Right renal cortex interstitium (tissue), 3 donors: ENCODE data around the gene SLC8A2. TPM values are rescaled to one million over a fixed set of nuclear protein-coding genes. Genes with fewer than 3 reads are reported as not detected.

Experiments used
- DNase-seq, 3 donors: peaks; one replicate each; pipeline ENCODE4 v3.0.0-alpha.2; 2013; ENCODE audit warnings: low read depth in 3 of 3, low spot score in 2 of 3
- polyA plus RNA-seq, 3 donors: library from polyadenylated mRNA; unstranded; fragments of 120-200 nt; gene quantifications; one replicate each; pipeline ENCODE4 v1.2.1, GENCODE V29; 2013; ENCODE audit not compliant: insufficient read length in 3 of 3

SLC8A2 gene
- polyA plus RNA-seq, 3 donors = 0.07 to 0.28 (median 0.08) TPM

DNA sequence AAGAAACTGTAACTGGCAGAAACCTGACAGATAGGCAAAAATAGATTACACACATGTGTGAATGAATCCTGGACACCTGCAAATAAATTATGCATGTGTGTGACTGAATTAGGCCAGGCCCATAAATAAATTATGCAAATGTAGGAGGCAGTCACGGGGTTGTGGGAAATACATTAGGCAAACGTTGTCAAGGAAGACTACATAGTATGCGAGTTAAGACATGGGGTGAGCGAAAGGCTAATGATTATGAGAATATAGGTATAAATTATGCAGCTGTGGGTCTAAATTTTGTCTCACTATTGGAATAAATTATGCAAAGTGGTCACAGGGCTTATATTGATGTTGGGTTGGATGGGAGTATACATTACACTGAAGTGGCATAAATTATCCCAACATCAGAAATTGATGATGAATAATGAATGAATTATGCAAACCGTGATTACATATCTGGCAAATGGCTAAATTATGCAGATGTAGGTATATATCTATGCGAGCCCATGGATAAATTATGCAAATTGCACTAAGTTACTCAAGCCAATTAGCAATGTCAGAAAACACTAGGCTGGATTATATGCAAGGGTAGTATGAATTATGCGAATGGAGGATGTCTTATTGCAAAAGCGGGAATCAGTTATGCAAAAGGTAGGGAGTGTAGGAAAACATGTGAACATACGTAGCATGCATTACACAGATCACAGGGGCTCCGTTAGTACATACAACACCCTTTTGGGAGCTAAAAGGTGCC lies 6.8 kb downstream of the SLC8A2 start:
- DNase-seq = no peak

DNA sequence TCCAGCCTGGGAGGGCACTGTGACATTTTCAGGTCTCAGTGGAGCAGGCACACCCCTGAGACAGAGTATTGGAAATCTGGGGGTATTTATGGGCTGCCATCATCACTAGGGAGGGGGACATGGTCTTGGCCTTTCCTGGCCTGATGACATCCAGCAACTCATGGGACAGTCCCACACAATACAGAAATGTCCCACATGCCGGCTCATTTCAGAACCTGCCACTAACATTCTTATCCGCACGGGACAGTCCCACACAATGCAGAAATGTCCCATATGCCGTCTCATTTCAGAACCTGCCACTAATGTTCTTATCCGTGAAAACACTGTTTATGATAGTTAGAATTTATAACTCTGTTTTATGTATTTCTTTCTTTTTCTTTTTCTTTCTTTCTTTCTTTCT lies 9.8 kb downstream of the SLC8A2 start:
- DNase-seq = no peak

DNA sequence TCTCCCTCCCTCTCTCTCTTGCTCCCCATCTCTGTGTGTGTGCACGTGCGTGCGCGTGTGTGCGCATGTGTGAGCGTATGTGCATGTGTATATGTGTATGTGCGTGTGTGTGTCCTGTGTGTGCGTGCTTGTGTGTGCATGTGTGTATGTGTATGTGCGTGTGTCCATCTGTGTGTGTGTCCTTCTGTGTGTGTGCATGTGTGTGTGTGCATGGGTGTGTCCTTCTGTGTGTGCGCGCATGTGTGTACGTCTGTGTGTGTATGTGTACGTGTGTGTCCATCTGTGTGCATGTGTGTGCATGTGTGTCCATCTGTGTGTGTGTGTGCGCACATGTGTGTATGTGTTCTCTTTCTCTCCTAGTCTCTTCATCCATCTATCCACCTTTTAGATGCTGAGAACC lies 12.2 kb downstream of the SLC8A2 start:
- no peak for DNase-seq

DNA sequence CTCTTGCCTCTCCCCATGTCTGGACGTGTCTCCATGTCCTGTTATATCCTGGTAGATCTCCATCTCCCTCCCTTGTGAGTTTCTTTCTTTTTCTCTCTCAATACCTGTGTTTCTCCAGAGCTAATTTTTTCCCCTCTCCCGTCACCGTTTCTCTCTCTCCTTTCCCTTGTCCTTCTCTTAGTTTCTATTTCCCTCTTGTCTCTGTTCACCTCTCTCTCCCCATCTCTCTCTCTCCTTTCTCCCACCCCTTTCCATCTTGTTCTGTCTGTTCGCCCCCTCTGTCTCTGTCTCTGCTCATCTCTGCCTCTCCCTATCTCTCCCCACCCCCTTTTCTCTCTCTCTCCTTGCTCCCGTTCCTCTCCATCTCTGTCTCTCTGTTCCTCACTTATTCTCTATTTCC lies 13.0 kb downstream of the SLC8A2 start:
- no peak for DNase-seq

DNA sequence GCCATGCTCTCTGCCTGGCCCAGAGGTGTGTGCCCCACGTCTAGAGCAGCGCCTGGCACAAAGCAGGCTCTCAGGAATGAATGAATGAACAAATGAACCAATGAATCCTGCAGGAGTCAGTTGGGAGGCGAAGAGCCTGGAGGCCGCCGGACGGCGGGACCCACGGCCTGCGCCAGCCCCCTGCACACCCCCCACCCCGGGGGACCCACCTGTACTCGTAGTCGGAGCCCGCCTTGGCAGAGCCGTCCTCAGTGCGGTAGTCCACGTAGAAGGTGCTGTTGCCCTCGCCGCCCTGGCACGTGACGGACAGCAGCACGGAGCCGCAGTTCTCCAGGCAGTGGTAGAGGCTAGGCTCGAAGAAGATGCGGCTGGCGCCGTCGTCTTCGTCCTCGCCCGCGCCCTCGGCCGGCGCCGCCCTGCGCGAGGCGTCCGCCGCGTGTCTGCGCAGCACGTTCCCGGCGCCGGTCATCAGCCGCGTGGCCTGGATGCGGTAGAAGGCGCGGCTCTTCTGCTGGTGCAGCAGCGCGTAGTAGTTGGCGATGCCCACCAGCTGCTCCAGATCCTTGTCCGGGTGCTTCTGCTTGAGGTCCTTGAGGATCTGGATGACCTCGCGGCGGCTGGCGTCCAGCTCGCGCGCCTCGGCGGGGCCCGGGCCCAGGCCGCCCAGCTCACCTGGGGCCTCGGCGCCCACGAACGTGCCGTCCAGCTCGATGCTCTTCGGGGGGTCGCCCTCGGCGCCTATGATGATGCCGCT lies 14.8 kb downstream of the SLC8A2 start:
- no peak for DNase-seq

DNA sequence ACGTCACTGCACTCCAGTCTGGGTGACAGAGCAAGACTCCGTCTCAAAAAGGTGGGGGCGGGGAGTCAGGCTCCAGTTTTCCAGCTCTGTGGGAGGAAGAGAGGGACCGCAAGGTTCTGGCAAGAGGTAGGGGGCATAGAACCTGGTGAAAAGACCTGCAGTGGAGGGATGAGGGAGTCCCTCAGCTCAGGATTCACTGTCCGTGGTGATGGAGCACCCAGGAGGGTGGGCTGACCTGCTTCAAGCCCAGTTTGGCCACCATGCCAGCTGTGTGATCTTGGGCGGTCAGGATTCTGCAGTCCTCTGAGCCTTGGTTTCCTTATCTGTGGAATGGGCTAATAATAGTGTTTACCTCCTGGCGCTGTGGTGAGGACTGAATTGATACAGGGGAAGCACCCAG lies 21.2 kb downstream of the SLC8A2 start:
- DNase-seq = no peak

DNA sequence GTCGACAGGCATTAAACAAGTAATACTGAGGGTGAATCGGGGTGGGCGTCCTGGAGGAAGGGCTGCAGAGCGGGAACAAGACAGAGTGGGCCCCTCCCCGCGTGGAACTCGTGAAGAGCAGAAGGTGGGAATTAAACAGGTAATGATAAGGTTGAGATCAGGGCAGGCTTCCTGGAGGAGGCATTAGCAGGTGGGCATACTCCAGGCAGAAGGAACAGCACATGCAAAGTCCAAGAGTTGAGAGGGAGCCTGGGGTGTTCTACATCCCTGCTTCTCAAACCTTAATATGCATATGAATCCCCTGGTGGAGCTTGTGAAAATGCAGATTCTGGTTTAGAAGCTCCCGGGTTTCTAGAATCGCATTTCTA lies 23.3 kb downstream of the SLC8A2 start:
- no peak for DNase-seq

DNA sequence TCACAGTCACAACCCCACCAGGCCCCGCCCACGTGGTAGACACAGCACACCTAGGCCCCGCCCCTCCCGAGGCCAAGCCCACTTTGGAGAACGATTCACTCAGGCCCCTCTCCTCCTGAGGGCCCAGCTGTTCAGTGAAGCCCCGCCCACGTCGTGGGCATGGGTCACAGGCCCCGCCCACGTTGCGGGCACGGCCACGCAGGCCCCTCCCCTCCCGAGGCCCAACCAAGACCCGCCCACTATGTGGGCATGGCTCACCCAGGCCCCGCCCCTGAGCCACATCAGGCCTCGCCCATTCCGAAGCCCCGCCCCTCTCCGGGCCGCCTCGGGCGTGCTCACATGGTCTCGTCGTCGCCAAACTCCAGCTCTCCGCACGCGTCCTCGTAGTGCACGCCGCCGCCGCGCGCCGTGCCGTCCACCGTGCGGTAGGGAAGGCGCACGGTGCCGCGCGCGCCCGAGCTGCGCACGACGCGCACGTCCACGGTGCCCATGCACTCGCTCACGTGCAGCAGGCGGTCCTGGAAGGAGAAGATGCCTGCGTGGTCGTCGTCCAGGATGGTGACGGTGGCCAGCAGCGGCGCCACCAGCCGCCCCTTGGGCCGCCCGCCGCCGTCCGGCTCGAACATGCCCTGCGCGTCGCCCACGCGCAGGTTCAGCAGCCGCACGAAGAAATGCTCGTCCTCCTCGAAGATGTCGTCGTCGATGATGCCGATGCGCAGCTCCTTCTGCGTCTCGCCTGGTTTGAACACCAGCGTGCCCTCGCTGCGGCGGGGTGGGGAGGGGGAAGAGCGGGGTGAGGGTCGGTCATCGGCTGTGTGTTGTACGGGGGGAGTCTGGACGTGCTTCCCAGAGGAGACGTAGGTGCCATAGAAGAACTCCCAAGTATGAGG lies 24.0 kb downstream of the SLC8A2 start:
- DNase-seq = no peak

DNA sequence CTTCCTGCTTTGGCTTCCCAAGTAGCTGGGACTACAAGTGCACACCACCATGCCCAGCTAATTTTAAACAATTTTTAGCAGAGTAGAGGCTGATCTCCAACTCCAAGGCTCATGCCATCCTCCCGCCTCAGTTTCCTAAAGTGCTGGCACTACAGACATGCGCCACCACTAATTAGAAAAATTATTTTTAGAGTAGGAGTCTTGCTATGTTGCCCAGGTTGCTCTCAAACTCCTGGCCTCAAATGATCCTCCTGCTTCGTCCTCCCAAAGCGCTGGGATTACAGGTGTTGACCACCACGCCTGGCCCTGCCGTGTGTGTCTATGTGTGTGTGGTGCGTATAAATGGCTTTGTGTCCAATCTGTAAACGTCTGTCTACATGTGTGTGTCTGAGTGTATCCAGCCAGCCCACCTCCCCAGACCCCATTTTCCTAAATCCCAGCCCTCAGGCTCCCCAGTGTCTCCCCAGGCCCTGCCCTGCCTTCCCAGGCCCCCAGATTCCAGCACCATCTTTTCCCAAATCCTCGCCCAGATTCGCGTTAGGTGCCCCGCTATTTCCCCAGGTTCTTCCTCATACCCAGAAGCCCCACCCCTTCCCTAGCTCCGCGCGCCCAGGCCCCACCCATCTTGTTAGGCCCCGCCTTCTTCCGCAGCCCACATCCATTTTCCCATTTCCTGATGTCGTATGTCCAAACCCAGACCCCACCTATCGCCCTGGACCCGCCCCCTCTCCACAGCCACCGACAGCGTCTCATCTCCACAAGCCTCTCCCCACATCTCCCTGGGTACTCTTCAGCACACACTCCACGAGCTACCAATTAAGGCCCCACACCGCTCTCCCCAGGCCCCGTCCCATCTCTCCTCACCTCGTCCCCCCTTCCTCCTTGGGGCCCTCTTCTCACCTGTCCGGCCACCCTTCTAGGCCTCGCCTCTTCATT lies 24.9 kb downstream of the SLC8A2 start:
- no peak for DNase-seq

DNA sequence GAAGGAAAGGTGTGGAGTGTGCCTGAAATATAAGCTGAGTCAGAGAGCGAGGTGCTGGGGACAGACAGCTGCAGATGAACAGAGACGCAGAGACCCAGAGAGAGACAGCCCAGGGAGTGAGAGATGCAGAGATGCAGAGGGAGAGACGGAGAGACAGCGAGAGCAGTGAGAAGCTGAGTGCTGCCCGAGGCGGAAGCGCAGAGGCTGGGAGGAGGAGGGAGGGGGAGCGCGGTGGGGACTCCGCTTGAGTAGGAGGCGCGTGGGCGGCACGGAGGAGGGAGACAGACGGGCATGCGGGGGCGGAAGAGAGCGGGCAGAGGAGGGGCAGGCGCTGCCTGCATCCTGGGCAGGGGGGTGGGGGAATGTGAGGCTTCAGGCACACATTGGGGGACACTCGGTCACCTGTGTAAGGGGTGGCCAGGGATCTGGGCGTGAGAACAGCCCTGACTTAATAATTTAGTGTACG lies 25.7 kb downstream of the SLC8A2 start:
- DNase-seq = no peak

DNA sequence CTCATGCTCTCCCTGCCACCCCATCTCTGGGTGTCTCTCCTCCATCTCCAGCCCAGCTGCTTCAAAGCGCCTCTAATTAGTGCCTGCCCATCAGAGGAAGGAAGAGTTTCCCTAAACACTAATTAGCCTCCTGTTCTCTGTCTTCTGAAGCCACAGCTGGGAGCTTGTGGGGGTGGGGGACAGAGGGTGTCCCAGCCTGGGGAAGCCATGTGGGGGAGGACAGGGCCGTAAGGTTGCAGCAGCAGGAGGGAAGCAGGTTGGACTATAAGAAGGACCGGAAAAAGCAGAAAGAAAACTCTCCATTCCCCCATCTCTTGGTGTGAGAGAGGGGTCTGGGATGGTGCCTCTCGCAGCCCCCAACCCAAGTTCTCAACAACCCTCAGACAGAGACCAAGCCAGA lies 26.2 kb downstream of the SLC8A2 start:
- DNase-seq = no peak

DNA sequence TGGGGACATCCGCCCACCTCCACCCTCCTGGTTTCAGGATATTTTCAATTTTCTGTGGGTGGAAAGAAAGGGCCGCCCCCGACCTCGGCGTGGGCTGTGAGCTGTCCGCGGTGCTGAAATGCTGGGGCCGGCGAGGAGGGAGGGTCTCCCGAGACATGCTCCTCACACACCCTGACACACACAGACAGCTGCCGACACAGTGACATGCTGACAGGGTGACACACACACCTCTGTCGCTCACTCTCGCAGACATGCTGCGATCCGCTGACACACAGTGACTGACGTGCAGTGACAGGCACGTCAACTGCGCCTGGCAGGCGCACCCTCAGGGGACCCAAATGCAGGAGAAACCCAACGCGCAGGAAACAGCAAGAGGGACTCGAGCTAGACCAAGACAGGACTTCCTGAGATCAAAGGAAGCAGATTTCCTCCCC lies 27.3 kb downstream of the SLC8A2 start:
- DNase-seq = no peak

DNA sequence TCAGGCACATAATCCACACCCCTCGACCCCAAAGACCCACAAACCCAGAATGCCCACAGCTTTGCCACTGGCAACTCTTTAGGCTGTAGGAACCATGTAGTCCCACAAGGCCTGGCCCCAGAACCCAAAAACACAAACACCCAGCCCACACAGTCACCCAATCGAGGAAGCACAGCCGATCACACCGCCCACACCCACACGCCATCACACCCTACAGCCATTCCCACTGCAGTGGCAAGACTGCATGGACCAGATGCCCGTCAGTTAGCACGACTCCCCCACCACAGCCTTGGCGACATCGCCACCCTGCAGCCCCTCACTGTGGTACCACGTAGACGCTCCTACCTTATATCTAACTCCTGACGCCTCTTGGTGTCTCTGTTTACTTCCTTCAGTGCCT lies 28.4 kb downstream of the SLC8A2 start:
- no peak for DNase-seq

DNA sequence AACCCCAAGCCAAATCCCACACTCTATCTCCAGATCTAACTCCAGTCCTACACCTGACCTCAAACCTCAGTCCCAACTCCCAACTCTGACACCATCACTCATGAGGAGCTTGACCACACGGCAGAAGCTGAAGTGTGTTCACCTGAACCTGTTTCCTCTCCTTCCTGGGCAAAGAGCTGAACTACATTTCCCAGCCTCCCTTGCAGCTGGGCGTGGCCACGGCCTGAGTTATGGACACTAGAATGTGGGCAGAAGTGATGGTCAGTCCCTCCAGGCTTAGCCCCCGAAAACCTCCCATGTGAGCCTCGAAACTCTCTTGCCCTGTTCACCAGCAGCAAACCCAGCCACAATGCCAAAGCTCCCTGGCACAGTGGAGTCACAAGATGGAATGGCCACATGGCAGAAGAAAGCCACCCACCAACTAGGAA lies 32.9 kb downstream of the SLC8A2 start:
- DNase-seq = no peak

DNA sequence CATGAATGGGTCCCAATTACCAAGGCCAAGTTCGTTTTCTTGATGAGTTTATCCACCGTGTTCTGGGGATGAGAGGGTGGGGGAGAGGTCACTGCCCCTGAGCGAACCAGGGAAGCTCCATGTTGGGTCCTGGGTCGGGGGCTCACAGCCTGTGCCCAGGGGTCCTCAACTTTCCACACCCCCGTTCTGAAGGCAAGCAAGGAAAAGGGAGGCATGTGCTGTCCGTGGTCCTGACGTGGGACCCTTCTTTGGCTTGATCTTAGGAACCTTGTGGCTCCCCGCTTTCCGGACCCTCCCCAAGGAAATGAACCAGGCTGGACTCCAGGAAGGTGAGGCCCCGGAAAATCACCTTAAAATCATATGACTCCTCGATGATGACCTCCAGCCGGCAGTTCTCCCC lies 34.2 kb downstream of the SLC8A2 start:
- DNase-seq = no peak

DNA sequence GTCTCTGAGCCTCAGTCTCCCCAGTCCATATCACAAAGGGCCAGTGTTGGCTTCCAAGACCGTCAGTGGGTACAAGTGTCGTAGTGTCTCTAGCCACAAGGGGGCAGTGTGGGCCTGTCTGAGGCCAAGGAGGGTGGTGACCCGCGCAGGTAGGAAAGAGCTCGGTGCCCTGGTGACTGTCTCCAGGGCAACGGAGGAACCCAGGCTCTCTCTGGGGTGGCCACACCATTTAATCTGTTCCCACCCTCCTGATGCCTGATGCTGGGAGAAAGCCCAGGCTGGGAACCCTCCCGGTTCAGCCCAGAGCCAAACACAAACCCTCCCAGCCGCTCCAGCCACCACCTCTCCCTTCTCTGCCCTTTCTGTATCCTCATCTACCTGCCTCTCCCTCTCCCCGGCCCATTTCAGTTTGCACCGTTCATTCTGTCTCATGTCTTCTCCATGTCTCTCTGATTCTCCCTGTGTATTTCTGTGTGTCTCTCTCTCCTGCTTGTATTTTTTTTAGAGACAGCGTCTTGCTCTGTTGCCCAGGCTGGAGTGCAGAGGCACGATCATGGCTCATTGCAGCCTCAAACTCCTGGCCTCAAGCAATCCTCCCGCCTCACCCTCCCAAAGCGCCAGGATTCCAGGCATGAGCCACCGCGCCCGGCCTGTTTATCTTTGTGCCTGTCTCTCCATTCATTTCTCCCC lies 34.8 kb downstream of the SLC8A2 start:
- DNase-seq = no peak

DNA sequence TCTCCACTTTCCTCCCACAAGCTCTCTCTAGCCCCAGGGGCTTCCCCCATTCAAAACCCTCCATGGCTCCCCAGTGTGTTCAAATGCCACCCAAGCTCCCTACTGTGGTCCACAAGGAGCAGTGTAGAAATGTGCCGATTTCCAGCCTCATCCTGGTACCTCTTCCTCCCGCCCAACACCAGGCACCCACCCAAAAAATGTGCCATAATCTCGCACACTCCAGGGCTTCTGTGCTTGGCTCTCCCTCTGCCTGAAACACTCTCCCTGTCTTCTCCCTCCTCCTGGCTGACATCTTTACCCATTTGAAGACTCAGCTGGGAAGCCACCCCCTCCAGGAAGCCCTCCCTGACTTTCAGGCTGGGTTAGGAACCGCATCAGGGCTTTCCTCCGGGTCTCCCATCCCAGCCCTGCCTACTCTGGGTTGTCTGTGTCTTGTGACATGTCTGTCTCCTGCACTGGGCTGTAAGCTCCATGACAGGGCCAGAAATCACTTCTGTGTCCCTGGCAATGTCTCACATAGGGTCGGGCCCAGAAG lies 35.7 kb downstream of the SLC8A2 start:
- DNase-seq = no peak

DNA sequence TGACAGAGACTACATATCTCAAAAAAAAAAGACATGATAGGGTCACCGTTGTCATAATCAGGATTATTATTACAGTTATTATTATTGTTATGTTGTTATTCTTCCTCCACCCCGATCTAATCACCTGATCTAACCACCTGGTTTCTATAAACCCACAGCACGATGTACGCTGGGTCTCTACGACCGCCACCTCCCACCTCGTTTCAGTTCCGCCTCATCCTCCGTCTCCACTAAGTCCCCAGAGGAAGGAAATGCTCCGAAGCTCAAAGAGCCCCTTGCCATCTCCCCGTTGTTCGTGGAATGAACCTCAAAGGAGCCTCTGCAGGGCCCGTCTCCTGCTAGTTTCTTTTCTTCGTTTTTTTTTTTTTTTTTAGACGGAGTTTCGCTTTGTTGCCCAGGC lies 36.5 kb downstream of the SLC8A2 start:
- no peak for DNase-seq

DNA sequence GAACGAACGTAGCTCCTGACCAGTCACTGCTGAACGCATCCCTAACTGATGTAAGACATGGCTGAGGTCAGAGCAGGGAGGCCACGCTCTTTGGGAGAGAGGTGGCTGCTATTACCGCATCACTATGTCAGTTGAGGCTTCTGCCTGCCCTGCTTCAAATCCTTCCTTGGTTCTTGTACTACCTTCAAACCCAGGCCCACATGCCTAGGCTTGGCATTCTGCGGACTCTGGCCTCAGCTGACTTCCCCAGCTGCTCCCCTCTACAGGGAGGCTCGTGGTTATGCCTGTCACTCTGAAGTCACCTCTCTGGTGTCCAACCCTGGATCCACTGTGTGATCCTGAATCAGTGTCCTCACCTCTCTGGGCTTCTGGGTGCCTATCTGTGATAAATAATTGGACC lies 37.6 kb downstream of the SLC8A2 start:
- no peak for DNase-seq
